A549 (cell line): ENCODE results near the gene AGFG1. TPM values are rescaled to one million over a fixed set of nuclear protein-coding genes. Genes with fewer than 3 reads are reported as not detected.
A peak's percentile ranks its signal among the peaks of the same experiment; 100 is the strongest.
"Not testable (repeated sequence)": the region's sequence is repeated elsewhere in the genome, so short reads cannot be mapped to it uniquely, and the experiment has no call there.

Experiments
- ATAC-seq, 2 experiments: fragments of 200-7000 bp in 1 of 2; fragments of >200 bp in 1 of 2; cut with Nextera tagmentation in 1 of 2; cut with Tn5 transposase in 1 of 2; 3 replicates each; pipeline versions ENCODE4 v1.8.0 to v1.9.1; 2018 to 2020; ENCODE audit warnings: mild to moderate bottlenecking in 1 of 2, moderate library complexity in 1 of 2
- CTCF ChIA-PET: fragments of 300-600 bp; sonication (Branson Sonifier 250); formaldehyde crosslinking; extraction: SDS; loops from one replicate; lab custom pipeline; 2021; ENCODE audit warnings: antibody characterized with exemption, inconsistent platforms; lab: Yijun Ruan, JAX
- POLR2A ChIA-PET: fragments of 350-600 bp; formaldehyde crosslinking; extraction: SDS; loops from one replicate; lab custom pipeline; 2021; ENCODE audit warnings: antibody characterized with exemption, inconsistent platforms; lab: Yijun Ruan, JAX
- DNase-seq, 2 experiments: peaks; one replicate each; pipeline versions ENCODE4 v3.0.0 to v3.0.0-alpha.2; 2011 to 2016; ENCODE audit warnings: low read depth in 1 of 2, low spot score in 1 of 2
- FAIRE-seq: peaks from 2 replicates; lab custom pipeline; 2011; peaks lifted over from hg19 to GRCh38; lab: Jason Lieb, UNC
- H3K27ac ChIP-seq, 2 experiments: fragments of >200 bp; sonication (Bioruptor Twin); formaldehyde crosslinking; 3 replicates each; pipeline ENCODE4 v1.5.1; 2016 to 2017
- H3K4me1 ChIP-seq: fragments of >200 bp; sonication (Bioruptor Twin); formaldehyde crosslinking; 3 replicates; pipeline ENCODE4 v1.6.1; 2016
- H3K4me2 ChIP-seq: fragments of >200 bp; sonication (Bioruptor Twin); formaldehyde crosslinking; 3 replicates; pipeline ENCODE4 v1.6.1; 2016
- H3K4me3 ChIP-seq: fragments of >200 bp; sonication (Bioruptor Twin); formaldehyde crosslinking; 3 replicates; pipeline ENCODE4 v1.5.1; 2016
- H3K9me3 ChIP-seq: fragments of >200 bp; sonication (Bioruptor Twin); formaldehyde crosslinking; 3 replicates; pipeline ENCODE4 v1.6.1; 2016
- CHD2 ChIP-seq: fragments of 150-350 bp; IDR thresholded peaks from 2 replicates; pipeline ENCODE4 v1.6.1; 2014; ENCODE audit warnings: low read length; ENCODE audit not compliant: partially characterized antibody
- CHD4 ChIP-seq: fragments of 200-600 bp; sonication (generic); IDR thresholded peaks from 2 replicates; pipeline ENCODE4 v1.6.1; 2016; ENCODE audit warnings: antibody characterized with exemption, mild to moderate bottlenecking, borderline replicate concordance
- E2F6 ChIP-seq: IDR thresholded peaks from 2 replicates; pipeline ENCODE4 v1.6.1; 2012; ENCODE audit warnings: low read depth, borderline replicate concordance
- FOSB ChIP-seq: fragments of 250-450 bp; sonication (Bioruptor Pico); IDR thresholded peaks from 2 replicates; pipeline ENCODE4 v1.5.0; 2020; ENCODE audit warnings: mild to moderate bottlenecking, moderate library complexity
- FOXS1 ChIP-seq: fragments of 250-450 bp; sonication (Bioruptor Pico); IDR thresholded peaks from 2 replicates; pipeline ENCODE4 v1.5.0; 2020; ENCODE audit warnings: mild to moderate bottlenecking, moderate library complexity
- GATA3 ChIP-seq: IDR thresholded peaks from 2 replicates; pipeline ENCODE4 v1.6.1; 2012; ENCODE audit warnings: borderline replicate concordance
- HDAC2 ChIP-seq: fragments of 200-600 bp; sonication (generic); IDR thresholded peaks from 2 replicates; pipeline ENCODE4 v1.6.1; 2016
- HEYL ChIP-seq: fragments of 250-450 bp; sonication (Bioruptor Pico); IDR thresholded peaks from 2 replicates; pipeline ENCODE4 v1.8.0; 2021; ENCODE audit warnings: mild to moderate bottlenecking, moderate library complexity
- HMGXB4 ChIP-seq: fragments of 250-450 bp; sonication (Bioruptor Pico); IDR thresholded peaks from 2 replicates; pipeline ENCODE4 v1.5.0; 2021; ENCODE audit warnings: mild to moderate bottlenecking, moderate library complexity, borderline replicate concordance
- HOXA7 ChIP-seq: fragments of 250-450 bp; sonication (Bioruptor Pico); IDR thresholded peaks from 2 replicates; pipeline ENCODE4 v1.5.0; 2020; ENCODE audit warnings: mild to moderate bottlenecking, moderate library complexity
- JUNB ChIP-seq: fragments of >200 bp; sonication (Bioruptor Twin); formaldehyde crosslinking; IDR thresholded peaks from 2 replicates; pipeline ENCODE4 v1.6.1; 2016
- KDM1A ChIP-seq: fragments of 200-600 bp; sonication (generic); IDR thresholded peaks from 2 replicates; pipeline ENCODE4 v1.6.1; 2016; ENCODE audit warnings: low read depth, mild to moderate bottlenecking
- KDM5A ChIP-seq: fragments of 200-600 bp; sonication (generic); IDR thresholded peaks from 2 replicates; pipeline ENCODE4 v1.6.1; 2016; ENCODE audit warnings: antibody characterized with exemption, mild to moderate bottlenecking
- MAZ ChIP-seq: fragments of 150-350 bp; IDR thresholded peaks from 2 replicates; pipeline ENCODE4 v1.6.1; 2014; ENCODE audit warnings: antibody characterized with exemption, low read depth, low read length, borderline replicate concordance
- MYC ChIP-seq: IDR thresholded peaks from 2 replicates; pipeline ENCODE4 v1.6.1; 2012; ENCODE audit warnings: mild to moderate bottlenecking, inconsistent platforms, low read length, improper control_type of control experiment, borderline replicate concordance
- PBX3 ChIP-seq: IDR thresholded peaks from 2 replicates; pipeline ENCODE4 v1.6.1; 2012
- POLR2AphosphoS2 ChIP-seq: conservative IDR thresholded peaks from 2 replicates; pipeline ENCODE4 v1.6.1; 2012; ENCODE audit warnings: low read length, improper control_type of control experiment, inconsistent platforms
- RAD21 ChIP-seq, 2 experiments: fragments of >200 bp in 1 of 2; sonication (Bioruptor Twin) in 1 of 2; formaldehyde crosslinking in 1 of 2; IDR thresholded peaks in 1 of 2; conservative IDR thresholded peaks in 1 of 2; 2 replicates in 1 of 2; 3 replicates in 1 of 2; pipeline ENCODE4 v1.6.1; 2012 to 2018; ENCODE audit warnings: inconsistent platforms in 1 of 2
- RARB ChIP-seq: fragments of 250-450 bp; sonication (Bioruptor Pico); IDR thresholded peaks from 2 replicates; pipeline ENCODE4 v1.8.0; 2021; ENCODE audit warnings: mild to moderate bottlenecking, moderate library complexity
- RFX5 ChIP-seq: fragments of 450-650 bp; IDR thresholded peaks from 2 replicates; pipeline ENCODE4 v1.7.1; 2014; ENCODE audit warnings: antibody characterized with exemption, mild to moderate bottlenecking, moderate library complexity
- SMC3 ChIP-seq: fragments of >200 bp; sonication (Bioruptor Twin); formaldehyde crosslinking; IDR thresholded peaks from 3 replicates; pipeline ENCODE4 v1.6.1; 2018; ENCODE audit warnings: inconsistent platforms
- ZSCAN20 ChIP-seq: fragments of 250-450 bp; sonication (Bioruptor Pico); IDR thresholded peaks from 2 replicates; pipeline ENCODE4 v1.8.0; 2022; ENCODE audit warnings: mild to moderate bottlenecking, moderate library complexity
- WGBS: methylation state at CpG from one replicate; pipeline ENCODE4 v1.1.6; 2017; ENCODE audit errors: missing lambda C conversion rate; 5-methylcytosine and 5-hydroxymethylcytosine counted together
- polyA plus RNA-seq, 4 experiments: library from polyadenylated mRNA; depleted of rRNA in 3 of 4; stranded (reverse); fragments of >200 nt; fragmentation: RNase III in 1 of 4; extraction: RNeasy Plus Mini Kit Qiagen cat#74134 plus additional on column Dnase treatment in 1 of 4; gene quantifications; 2 replicates in 3 of 4; 3 replicates in 1 of 4; pipeline ENCODE4 v1.2.3, GENCODE V29; 2011 to 2017

AGFG1 gene
- polyA plus RNA-seq, 2 of the 4 experiments (the other 2 are of a cell fraction) = 96.9 to 384 TPM

GRCh38 chr2:227540352-227540751, 68.4 kb downstream of the AGFG1 start:
- CTCF ChIA-PET = interaction anchor here (0.6 kb wide), 1 partner anchor 17 kb away, joined by 3 read pairs; no protein-coding TSS in a partner anchor
- not testable (repeated sequence) for FAIRE-seq
- peak; percentile 71; the same call in 1 of the 2 replicates for TF ChIP-seq KDM1A
- TF ChIP-seq HDAC2 = 0 out of 2 replicates have a peak, but pooled peaks have one; percentile 25

GRCh38 chr2:227545990-227546389, 74.0 kb downstream of the AGFG1 start:
- DNase-seq (peak in 1 of 2 experiments; percentile 60), ATAC-seq (peak in 1 of 2 experiments; percentile 67; a peak in 3 of 6 replicates), FAIRE-seq (no peak)
- CTCF ChIA-PET = interaction anchor here (0.6 to 1.6 kb wide), 7 partner anchors 9 to 140 kb away, joined by 3 to 5 read pairs (median 3); no protein-coding TSS in a partner anchor
- no peak overlapping the region for H3K4me2 ChIP-seq
- 93% methylated on average over 11 of the region's 11 CpGs for WGBS
- H3K27ac ChIP-seq = 0 out of 6 replicates have a peak overlapping the region, but pooled peaks of 1 of the 2 experiments have one; percentile 18
- POLR2A ChIA-PET = no interaction called here
- no peaks in the 10 kb centered on the region for H3K4me1 ChIP-seq
- H3K9me3 ChIP-seq = no peaks in the 10 kb centered on the region; the same call in 2 of the 3 replicates
- no peak overlapping the region for H3K4me3 ChIP-seq
- TF ChIP-seq POLR2AphosphoS2 (no peak), HOXA7 (CRISPR knock-in tag) (no peak), RAD21 (conservative IDR thresholded peaks at IDR 0.05 in 1 of 2, IDR thresholded peaks at IDR 0.05 in 1 of 2) (peak in 1 of 2 experiments; percentile 19; a peak in 1 of 5 replicates)

More at GRCh38 chr2:227540352-227540751, 68.4 kb downstream of the AGFG1 start:
- H3K4me2 ChIP-seq, H3K4me1 ChIP-seq, H3K4me3 ChIP-seq, ATAC-seq, DNase-seq, H3K9me3 ChIP-seq, POLR2A ChIA-PET, H3K27ac ChIP-seq: not testable (repeated sequence)
- 94% methylated on average over 9 of the region's 9 CpGs for WGBS

GRCh38 chr2:227551836-227552235, 79.9 kb downstream of the AGFG1 start:
- DNase-seq = no peak
- no peak for FAIRE-seq
- Histone ChIP-seq H3K27ac (no peak overlapping the region), H3K4me1 (no peaks in the 10 kb centered on the region), H3K4me3 (no peak overlapping the region), H3K4me2 (no peak overlapping the region), H3K9me3 (no peaks in the 10 kb centered on the region)
- ChIA-PET POLR2A (no interaction called here), CTCF (interaction anchor here (2.0 kb wide), 1 partner anchor 146 kb away, joined by 8 read pairs; no protein-coding TSS in a partner anchor)
- ATAC-seq = peak in 1 of 2 experiments; percentile 19; a peak in 1 of 6 replicates
- no peak for TF ChIP-seq JUNB
- TF ChIP-seq E2F6 = no peak
- TF ChIP-seq GATA3 = no peak
- no peak for TF ChIP-seq FOXS1 (CRISPR knock-in tag)
- TF ChIP-seq HOXA7 (CRISPR knock-in tag) = no peak
- no peak for TF ChIP-seq MYC
- no peak for TF ChIP-seq RARB (CRISPR knock-in tag)
- no peak for TF ChIP-seq HEYL (CRISPR knock-in tag)
- no peak for TF ChIP-seq CHD4
- TF ChIP-seq RFX5 = no peak
- no peak for TF ChIP-seq SMC3
- no peak for TF ChIP-seq CHD2
- no peak for TF ChIP-seq MAZ
- no peak for TF ChIP-seq HMGXB4 (CRISPR knock-in tag)
- TF ChIP-seq KDM5A = no peak
- TF ChIP-seq ZSCAN20 (CRISPR knock-in tag) = no peak
- no peak for TF ChIP-seq PBX3
- no peak for TF ChIP-seq FOSB (CRISPR knock-in tag)
- 96% methylated on average over 3 of the region's 3 CpGs for WGBS
